ENCODE data around the gene PURA.

The PURA gene

DNA sequence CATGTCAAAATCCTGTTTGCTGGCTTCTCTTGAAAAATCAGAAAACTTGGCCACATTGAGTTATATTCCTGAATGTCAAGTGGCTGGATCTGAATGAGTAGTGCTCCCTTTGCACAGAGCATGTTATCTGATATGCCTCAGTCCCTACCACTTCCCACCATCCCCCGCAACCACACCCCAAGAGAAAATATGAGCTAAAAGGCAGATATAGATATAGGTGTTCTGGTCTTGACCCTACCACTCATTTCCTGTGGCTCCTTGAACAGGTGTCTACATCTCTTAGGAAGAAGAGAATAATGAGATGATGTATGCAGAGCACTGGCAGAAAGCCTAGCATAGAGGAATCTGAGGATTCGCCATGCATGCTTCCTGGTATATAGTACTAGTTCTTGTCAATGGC is 54.5 kb downstream of the PURA start:
- no peak overlapping the region for H2AFZ ChIP-seq (ENCODE audit: insufficient read depth, low read length, poor library complexity)
- H3K4me2 ChIP-seq (ENCODE audit: low read length): no peak overlapping the region
- H2BK120ac ChIP-seq (ENCODE audit: insufficient read depth, low read length, poor library complexity): no peak overlapping the region
- H4K8ac ChIP-seq (ENCODE audit: low read depth, low read length): no peak overlapping the region
- no peaks in the 10 kb centered on the region for H3K36me3 ChIP-seq (ENCODE audit: control insufficient read depth in 1 of 2, insufficient read depth in 2 of 2, low read length in 2 of 2)
- no peak overlapping the region for H2BK12ac ChIP-seq (ENCODE audit: low read length)
- H3K4me3 ChIP-seq (ENCODE audit: low read depth, low read length): no peak overlapping the region
- no peaks in the 10 kb centered on the region for H3K4me1 ChIP-seq (ENCODE audit: control insufficient read depth in 1 of 2, insufficient read depth in 2 of 2, low read length in 2 of 2)
- no CpG with 5 or more reads among the region's 2 CpGs for whole genome bisulfite sequencing (ENCODE audit: extremely low coverage, insufficient coverage, insufficient read length)
- no peak overlapping the region for H3K4ac ChIP-seq (ENCODE audit: low read depth, low read length)
- no peaks in the 10 kb centered on the region for H3K9me3 ChIP-seq (ENCODE audit: insufficient read depth, low read depth, low read length)
- no peaks in the 10 kb centered on the region for H3K79me1 ChIP-seq (ENCODE audit: low read length)
- no peak overlapping the region for H4K91ac ChIP-seq (ENCODE audit: low read depth, low read length)
- no peak overlapping the region for H4K12ac ChIP-seq (ENCODE audit: low read depth, low read length)
- H3K79me2 ChIP-seq (ENCODE audit: control insufficient read depth, insufficient read depth, low read length, poor library complexity): no peaks in the 10 kb centered on the region
- no peak overlapping the region for H3K27ac ChIP-seq (ENCODE audit: low read depth, low read length)
- no peaks in the 10 kb centered on the region for H3K27me3 ChIP-seq (ENCODE audit: insufficient read depth, low read length)
- H3K23ac ChIP-seq (ENCODE audit: low read length): no peak overlapping the region
- no peak overlapping the region for H3K9ac ChIP-seq (ENCODE audit: low read length)
- H3K18ac ChIP-seq (ENCODE audit: low read length): no peak overlapping the region
- H2AK5ac ChIP-seq (ENCODE audit: low read length): no peak overlapping the region
- no peak for DNase-seq
- H3K14ac ChIP-seq (ENCODE audit: low read length): no peak overlapping the region
- no peak overlapping the region for H2BK5ac ChIP-seq (ENCODE audit: low read depth, low read length, poor library complexity)

DNA sequence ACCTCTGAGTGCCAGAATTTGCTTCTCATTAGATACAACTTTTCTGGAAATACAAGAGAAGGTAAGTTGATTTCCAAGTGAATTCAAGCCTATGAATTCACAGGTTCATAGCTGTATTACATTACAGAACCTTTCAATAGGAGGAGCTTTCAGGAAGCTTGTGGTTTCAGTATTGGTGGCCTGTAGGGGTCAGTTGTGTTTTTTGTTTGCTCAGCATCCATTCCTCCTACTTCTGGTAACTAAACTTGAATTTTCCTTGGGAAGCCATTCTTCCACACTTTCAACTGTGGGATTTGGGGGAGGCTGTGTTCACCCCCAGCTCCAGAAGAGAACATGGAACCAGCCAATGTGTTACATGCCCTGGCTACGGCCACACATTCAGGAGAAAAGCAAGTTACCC is 55.5 kb downstream of the PURA start:
- H3K79me2 ChIP-seq (ENCODE audit: control insufficient read depth, insufficient read depth, low read length, poor library complexity): no peaks in the 10 kb centered on the region
- no peak overlapping the region for H2BK12ac ChIP-seq (ENCODE audit: low read length)
- H3K4me1 ChIP-seq (ENCODE audit: control insufficient read depth in 1 of 2, insufficient read depth in 2 of 2, low read length in 2 of 2): peaks cover 0 to under 1% of the 10 kb centered on the region in 2 experiments
- no peak overlapping the region for H3K14ac ChIP-seq (ENCODE audit: low read length)
- no peaks in the 10 kb centered on the region for H3K36me3 ChIP-seq (ENCODE audit: control insufficient read depth in 1 of 2, insufficient read depth in 2 of 2, low read length in 2 of 2)
- no peak overlapping the region for H4K91ac ChIP-seq (ENCODE audit: low read depth, low read length)
- H3K27me3 ChIP-seq (ENCODE audit: insufficient read depth, low read length): no peaks in the 10 kb centered on the region
- no peak overlapping the region for H2AK5ac ChIP-seq (ENCODE audit: low read length)
- H3K79me1 ChIP-seq (ENCODE audit: low read length): no peaks in the 10 kb centered on the region
- DNase-seq: no peak
- no peak overlapping the region for H3K27ac ChIP-seq (ENCODE audit: low read depth, low read length)
- H3K9me3 ChIP-seq (ENCODE audit: insufficient read depth, low read depth, low read length): no peaks in the 10 kb centered on the region
- WGBS (ENCODE audit: extremely low coverage, insufficient coverage, insufficient read length): no CpG with 5 or more reads among the region's 1 CpG
- no peak overlapping the region for H3K4me2 ChIP-seq (ENCODE audit: low read length)
- no peak overlapping the region for H2AFZ ChIP-seq (ENCODE audit: insufficient read depth, low read length, poor library complexity)
- no peak overlapping the region for H3K23ac ChIP-seq (ENCODE audit: low read length)
- H3K18ac ChIP-seq (ENCODE audit: low read length): no peak overlapping the region
- H4K12ac ChIP-seq (ENCODE audit: low read depth, low read length): no peak overlapping the region
- H4K8ac ChIP-seq (ENCODE audit: low read depth, low read length): no peak overlapping the region
- no peak overlapping the region for H3K4ac ChIP-seq (ENCODE audit: low read depth, low read length)
- no peak overlapping the region for H3K4me3 ChIP-seq (ENCODE audit: low read depth, low read length)
- H3K9ac ChIP-seq (ENCODE audit: low read length): no peak overlapping the region
- no peak overlapping the region for H2BK120ac ChIP-seq (ENCODE audit: insufficient read depth, low read length, poor library complexity)
- H2BK5ac ChIP-seq (ENCODE audit: low read depth, low read length, poor library complexity): no peak overlapping the region

DNA sequence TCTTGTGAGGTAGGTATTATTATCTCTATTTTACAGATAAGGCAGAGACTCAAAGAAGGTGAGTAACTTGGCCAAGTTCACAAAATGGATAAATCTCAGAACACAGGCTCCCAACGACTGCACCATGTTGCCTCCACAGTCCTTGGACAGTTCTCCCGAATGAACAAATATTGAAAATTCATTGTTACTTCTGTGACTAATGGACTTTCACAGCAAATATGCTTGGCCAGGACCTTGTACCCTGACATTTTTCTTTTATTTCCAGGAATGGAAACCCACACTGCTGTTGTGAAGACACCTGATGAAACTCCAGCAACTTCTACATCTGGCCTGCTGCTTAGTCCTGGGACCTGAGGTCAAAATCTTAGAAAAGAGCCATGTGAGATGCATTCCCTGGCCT is 58.6 kb downstream of the PURA start:
- no peak overlapping the region for H3K4ac ChIP-seq (ENCODE audit: low read depth, low read length)
- H3K9ac ChIP-seq (ENCODE audit: low read length): no peak overlapping the region
- no peak overlapping the region for H4K12ac ChIP-seq (ENCODE audit: low read depth, low read length)
- H3K27ac ChIP-seq (ENCODE audit: low read depth, low read length): no peak overlapping the region
- peaks cover 13% of the 10 kb centered on the region for H3K79me1 ChIP-seq (ENCODE audit: low read length)
- H3K79me2 ChIP-seq (ENCODE audit: control insufficient read depth, insufficient read depth, low read length, poor library complexity): peaks cover 3% of the 10 kb centered on the region
- WGBS (ENCODE audit: extremely low coverage, insufficient coverage, insufficient read length): no CpG with 5 or more reads among the region's 2 CpGs
- no peak overlapping the region for H2BK12ac ChIP-seq (ENCODE audit: low read length)
- no peak overlapping the region for H3K18ac ChIP-seq (ENCODE audit: low read length)
- no peak overlapping the region for H4K91ac ChIP-seq (ENCODE audit: low read depth, low read length)
- H3K36me3 ChIP-seq (ENCODE audit: control insufficient read depth in 1 of 2, insufficient read depth in 2 of 2, low read length in 2 of 2): no peaks in the 10 kb centered on the region
- H3K4me2 ChIP-seq (ENCODE audit: low read length): no peak overlapping the region
- peaks cover 1% of the 10 kb centered on the region for H3K9me3 ChIP-seq (ENCODE audit: insufficient read depth, low read depth, low read length)
- no peak overlapping the region for H2AFZ ChIP-seq (ENCODE audit: insufficient read depth, low read length, poor library complexity)
- no peak overlapping the region for H2BK120ac ChIP-seq (ENCODE audit: insufficient read depth, low read length, poor library complexity)
- no peak overlapping the region for H3K23ac ChIP-seq (ENCODE audit: low read length)
- no peak overlapping the region for H2BK5ac ChIP-seq (ENCODE audit: low read depth, low read length, poor library complexity)
- no peaks in the 10 kb centered on the region for H3K27me3 ChIP-seq (ENCODE audit: insufficient read depth, low read length)
- H3K4me3 ChIP-seq (ENCODE audit: low read depth, low read length): no peak overlapping the region
- H4K8ac ChIP-seq (ENCODE audit: low read depth, low read length): no peak overlapping the region
- no peak for DNase-seq
- H3K14ac ChIP-seq (ENCODE audit: low read length): no peak overlapping the region
- no peak overlapping the region for H2AK5ac ChIP-seq (ENCODE audit: low read length)
- peaks cover 2 to 6% of the 10 kb centered on the region in 2 experiments for H3K4me1 ChIP-seq (ENCODE audit: control insufficient read depth in 1 of 2, insufficient read depth in 2 of 2, low read length in 2 of 2)

DNA sequence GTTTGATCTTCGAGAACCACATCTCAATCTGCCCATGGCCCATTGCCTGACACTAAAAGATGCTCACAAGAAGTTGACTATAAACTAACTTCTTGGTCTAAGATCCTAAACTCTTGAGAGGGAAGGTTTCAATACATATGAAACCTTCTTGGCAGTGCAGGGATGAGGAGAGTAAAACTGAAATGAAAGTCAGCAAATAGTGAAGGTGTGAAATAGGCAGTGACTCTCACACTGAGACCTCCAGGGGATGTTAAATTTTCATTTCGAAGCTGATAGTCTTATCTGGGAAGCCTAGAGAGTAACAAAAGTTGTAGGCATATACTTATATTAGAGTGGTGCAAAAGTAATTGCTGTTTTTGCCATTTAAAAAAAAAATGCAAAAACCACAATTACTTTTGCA is 60.1 kb downstream of the PURA start:
- no peak overlapping the region for H3K4me2 ChIP-seq (ENCODE audit: low read length)
- H3K27ac ChIP-seq (ENCODE audit: low read depth, low read length): no peak overlapping the region
- no peak overlapping the region for H3K4me3 ChIP-seq (ENCODE audit: low read depth, low read length)
- H3K4ac ChIP-seq (ENCODE audit: low read depth, low read length): no peak overlapping the region
- H2BK120ac ChIP-seq (ENCODE audit: insufficient read depth, low read length, poor library complexity): no peak overlapping the region
- H2AFZ ChIP-seq (ENCODE audit: insufficient read depth, low read length, poor library complexity): no peak overlapping the region
- H3K18ac ChIP-seq (ENCODE audit: low read length): no peak overlapping the region
- H3K27me3 ChIP-seq (ENCODE audit: insufficient read depth, low read length): no peaks in the 10 kb centered on the region
- H3K9me3 ChIP-seq (ENCODE audit: insufficient read depth, low read depth, low read length): peaks cover 1% of the 10 kb centered on the region
- H4K8ac ChIP-seq (ENCODE audit: low read depth, low read length): no peak overlapping the region
- no peak overlapping the region for H2BK5ac ChIP-seq (ENCODE audit: low read depth, low read length, poor library complexity)
- no peak overlapping the region for H2AK5ac ChIP-seq (ENCODE audit: low read length)
- peaks cover 13% of the 10 kb centered on the region for H3K79me1 ChIP-seq (ENCODE audit: low read length)
- H3K79me2 ChIP-seq (ENCODE audit: control insufficient read depth, insufficient read depth, low read length, poor library complexity): peaks cover 3% of the 10 kb centered on the region
- H3K9ac ChIP-seq (ENCODE audit: low read length): no peak overlapping the region
- H3K23ac ChIP-seq (ENCODE audit: low read length): no peak overlapping the region
- peaks cover 2 to 6% of the 10 kb centered on the region in 2 experiments for H3K4me1 ChIP-seq (ENCODE audit: control insufficient read depth in 1 of 2, insufficient read depth in 2 of 2, low read length in 2 of 2)
- no peaks in the 10 kb centered on the region for H3K36me3 ChIP-seq (ENCODE audit: control insufficient read depth in 1 of 2, insufficient read depth in 2 of 2, low read length in 2 of 2)
- DNase-seq: no peak
- no peak overlapping the region for H2BK12ac ChIP-seq (ENCODE audit: low read length)
- no CpG with 5 or more reads among the region's 2 CpGs for WGBS (ENCODE audit: extremely low coverage, insufficient coverage, insufficient read length)
- no peak overlapping the region for H4K12ac ChIP-seq (ENCODE audit: low read depth, low read length)
- H3K14ac ChIP-seq (ENCODE audit: low read length): no peak overlapping the region
- no peak overlapping the region for H4K91ac ChIP-seq (ENCODE audit: low read depth, low read length)
